ENCODE data around the gene BDKRB1.

The BDKRB1 gene

DNA sequence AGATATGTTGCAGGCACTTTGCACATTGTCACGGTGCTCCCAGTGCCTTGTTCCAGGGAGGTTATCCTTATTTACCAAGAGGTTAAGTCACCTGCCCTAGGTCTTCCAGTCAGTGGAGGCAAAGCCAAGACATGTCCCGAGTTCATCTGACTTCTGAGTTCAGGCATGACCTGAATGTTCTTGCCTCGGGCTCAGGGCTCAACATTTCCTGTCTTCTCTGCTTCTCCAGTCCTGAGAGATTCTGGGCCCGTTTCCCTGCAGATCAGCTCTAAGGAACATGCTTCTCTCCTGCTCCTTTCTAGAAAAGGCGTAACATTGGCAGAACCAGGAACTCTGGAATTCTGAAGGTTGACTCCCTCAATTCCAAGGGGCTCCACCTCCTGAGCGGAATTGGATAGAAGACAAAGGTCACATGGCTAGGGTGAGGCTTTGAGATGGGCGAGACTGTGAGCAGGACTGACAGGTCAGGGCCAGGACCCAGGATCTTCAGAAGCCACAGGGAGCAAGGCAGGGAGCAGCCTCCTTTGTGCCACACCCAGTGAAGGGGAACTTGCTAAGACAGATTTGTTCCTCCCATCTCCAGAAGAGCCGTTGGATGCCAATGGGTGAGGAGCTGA is 31.4 kb upstream of the BDKRB1 start:
- Mint-ChIP-seq H3K36me3 (ENCODE audit: insufficient read depth) (no peaks in the 10 kb centered on the region), H3K9me3 (peaks cover 0 to 2% of the 10 kb centered on the region in 2 donors), H3K27me3 (peaks cover 44 to 70% of the 10 kb centered on the region in 2 donors), H3K4me3 (no peak overlapping the region), H3K27ac (no peak overlapping the region), H3K4me1 (ENCODE audit: low read depth in 2 of 2) (no peaks in the 10 kb centered on the region)
- DNase-seq (no peak), ATAC-seq (replicated peaks) (no peak)

GRCh38 chr14:96225213-96225612 is 30.8 kb upstream of the BDKRB1 start:
- H3K36me3 Mint-ChIP-seq (ENCODE audit: insufficient read depth) = no peaks in the 10 kb centered on the region

DNA sequence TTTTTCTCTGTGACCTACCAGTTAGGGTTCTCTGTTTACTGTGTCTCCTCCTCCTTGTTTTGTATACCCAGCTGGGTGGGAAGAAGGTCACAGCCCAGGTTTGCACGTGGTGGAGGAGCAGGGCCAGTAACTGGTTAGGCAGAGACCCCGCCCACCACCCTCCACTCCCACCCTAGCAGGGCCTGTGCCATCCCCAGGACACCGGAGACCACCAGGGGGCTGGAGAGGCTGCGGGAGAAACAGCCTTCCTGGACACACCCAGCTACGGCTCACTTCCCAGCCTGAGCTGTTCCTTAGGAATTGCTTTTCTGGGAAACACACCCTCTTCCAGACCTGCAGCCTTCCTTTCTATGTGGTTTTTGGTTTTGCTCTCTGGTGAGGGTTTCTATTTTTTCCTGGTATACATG is 30.3 kb upstream of the BDKRB1 start:
- no peak for ATAC-seq (replicated peaks)
- peaks cover 0 to 2% of the 10 kb centered on the region in 2 donors for H3K9me3 Mint-ChIP-seq
- no peak for DNase-seq
- no peaks in the 10 kb centered on the region for H3K4me1 Mint-ChIP-seq (ENCODE audit: low read depth in 2 of 2)
- H3K36me3 Mint-ChIP-seq (ENCODE audit: insufficient read depth) = no peaks in the 10 kb centered on the region
- no peak overlapping the region for H3K27ac Mint-ChIP-seq
- H3K27me3 Mint-ChIP-seq = peaks cover 33 to 58% of the 10 kb centered on the region in 2 donors
- H3K4me3 Mint-ChIP-seq = no peak overlapping the region

More at GRCh38 chr14:96225213-96225612, 30.8 kb upstream of the BDKRB1 start:
- ATAC-seq (replicated peaks) = no peak
- Mint-ChIP-seq H3K9me3 (peaks cover 0 to 2% of the 10 kb centered on the region in 2 donors), H3K4me3 (no peak overlapping the region), H3K27me3 (peaks cover 38 to 63% of the 10 kb centered on the region in 2 donors), H3K4me1 (ENCODE audit: low read depth in 2 of 2) (no peaks in the 10 kb centered on the region), H3K27ac (no peak overlapping the region)
- no peak for DNase-seq

GRCh38 chr14:96227428-96227827 is 28.6 kb upstream of the BDKRB1 start:
- Mint-ChIP-seq H3K36me3 (ENCODE audit: insufficient read depth) (no peaks in the 10 kb centered on the region), H3K4me1 (ENCODE audit: low read depth in 2 of 2) (no peaks in the 10 kb centered on the region), H3K27ac (no peak overlapping the region), H3K4me3 (no peak overlapping the region), H3K27me3 (peaks cover 22 to 62% of the 10 kb centered on the region in 2 donors), H3K9me3 (peaks cover 0 to 2% of the 10 kb centered on the region in 2 donors)
- ATAC-seq (replicated peaks) (no peak), DNase-seq (no peak)

DNA sequence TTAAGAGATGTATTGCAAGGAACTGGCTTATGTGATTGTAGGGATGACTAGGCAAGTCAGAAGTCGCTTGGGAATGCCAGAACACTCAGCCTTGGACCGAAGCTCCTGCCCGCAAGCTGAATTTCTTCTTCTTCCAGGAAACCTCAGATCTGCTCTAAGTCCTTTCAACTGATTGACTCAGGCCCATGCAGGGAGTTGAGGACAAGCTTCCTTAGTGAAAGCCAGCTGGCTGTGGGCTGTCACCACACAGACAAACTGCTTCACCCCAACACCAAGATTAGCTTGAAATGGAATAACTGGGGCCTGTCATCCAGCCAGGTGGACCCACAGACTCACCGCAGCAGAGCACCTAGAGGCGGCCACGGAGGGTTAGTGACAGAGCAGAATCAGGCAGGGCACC is 26.7 kb upstream of the BDKRB1 start:
- ATAC-seq (replicated peaks) (no peak), DNase-seq (no peak)
- Mint-ChIP-seq H3K27me3 (peaks cover 33 to 55% of the 10 kb centered on the region in 2 donors), H3K9me3 (peaks cover 0 to 2% of the 10 kb centered on the region in 2 donors), H3K36me3 (ENCODE audit: insufficient read depth) (no peaks in the 10 kb centered on the region), H3K4me1 (ENCODE audit: low read depth in 2 of 2) (no peaks in the 10 kb centered on the region), H3K4me3 (no peak overlapping the region), H3K27ac (no peak overlapping the region)

- DNase-seq (no peak), ATAC-seq (replicated peaks) (no peak)
- peaks cover 0 to 2% of the 10 kb centered on the region in 2 donors for H3K9me3 Mint-ChIP-seq
- peaks cover 31 to 37% of the 10 kb centered on the region in 2 donors for H3K27me3 Mint-ChIP-seq
- H3K4me3 Mint-ChIP-seq = no peak overlapping the region
- no peaks in the 10 kb centered on the region for H3K36me3 Mint-ChIP-seq (ENCODE audit: insufficient read depth)
- H3K27ac Mint-ChIP-seq = no peak overlapping the region
- H3K4me1 Mint-ChIP-seq (ENCODE audit: low read depth in 2 of 2) = no peaks in the 10 kb centered on the region
Observed at GRCh38 chr14:96231056-96231455, 25.0 kb upstream of the BDKRB1 start.

GRCh38 chr14:96231526-96232130 is 24.4 kb upstream of the BDKRB1 start:
- H3K27me3 Mint-ChIP-seq = peaks cover 31 to 34% of the 10 kb centered on the region in 2 donors
- H3K27ac Mint-ChIP-seq = no peak overlapping the region
- H3K4me3 Mint-ChIP-seq = no peak overlapping the region
- no peaks in the 10 kb centered on the region for H3K4me1 Mint-ChIP-seq (ENCODE audit: low read depth in 2 of 2)
- H3K36me3 Mint-ChIP-seq (ENCODE audit: insufficient read depth) = no peaks in the 10 kb centered on the region
- DNase-seq = no peak
- ATAC-seq (replicated peaks) = no peak
- peaks cover 0 to 2% of the 10 kb centered on the region in 2 donors for H3K9me3 Mint-ChIP-seq

- Mint-ChIP-seq H3K27me3 (peaks cover 29 to 31% of the 10 kb centered on the region in 2 donors), H3K27ac (no peak overlapping the region), H3K4me1 (ENCODE audit: low read depth in 2 of 2) (no peaks in the 10 kb centered on the region), H3K9me3 (peaks cover 0 to 2% of the 10 kb centered on the region in 2 donors), H3K4me3 (no peak overlapping the region), H3K36me3 (ENCODE audit: insufficient read depth) (no peaks in the 10 kb centered on the region)
- ATAC-seq (replicated peaks) (no peak), DNase-seq (no peak)
Observed at GRCh38 chr14:96232506-96232905, 23.5 kb upstream of the BDKRB1 start.

DNA sequence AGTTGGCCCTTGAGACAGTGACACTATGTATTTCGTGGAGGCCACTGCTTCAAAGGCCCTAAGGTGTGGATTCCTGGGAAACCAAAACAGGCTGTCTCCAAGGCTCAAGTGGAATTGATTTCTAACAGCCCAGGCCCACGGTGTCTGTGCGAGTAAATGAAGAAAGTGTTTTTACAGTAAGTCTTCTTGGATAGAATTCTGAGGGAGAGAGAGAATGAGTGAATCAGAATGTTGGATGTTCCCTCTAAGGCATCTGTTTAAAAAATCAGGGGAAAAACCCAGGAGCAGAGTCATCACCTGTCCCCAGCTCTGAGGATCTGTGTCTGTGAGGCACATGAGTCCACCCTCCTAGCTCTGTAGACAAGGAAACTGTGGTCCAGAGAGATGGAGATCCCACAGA is 22.3 kb upstream of the BDKRB1 start:
- H3K9me3 Mint-ChIP-seq = no peaks in the 10 kb centered on the region
- DNase-seq (no peak), ATAC-seq (replicated peaks) (no peak)
- no peak overlapping the region for H3K27ac Mint-ChIP-seq
- H3K4me3 Mint-ChIP-seq = no peak overlapping the region
- H3K4me1 Mint-ChIP-seq (ENCODE audit: low read depth in 2 of 2) = no peaks in the 10 kb centered on the region
- no peaks in the 10 kb centered on the region for H3K36me3 Mint-ChIP-seq (ENCODE audit: insufficient read depth)
- peaks cover 19 to 24% of the 10 kb centered on the region in 2 donors for H3K27me3 Mint-ChIP-seq

DNA sequence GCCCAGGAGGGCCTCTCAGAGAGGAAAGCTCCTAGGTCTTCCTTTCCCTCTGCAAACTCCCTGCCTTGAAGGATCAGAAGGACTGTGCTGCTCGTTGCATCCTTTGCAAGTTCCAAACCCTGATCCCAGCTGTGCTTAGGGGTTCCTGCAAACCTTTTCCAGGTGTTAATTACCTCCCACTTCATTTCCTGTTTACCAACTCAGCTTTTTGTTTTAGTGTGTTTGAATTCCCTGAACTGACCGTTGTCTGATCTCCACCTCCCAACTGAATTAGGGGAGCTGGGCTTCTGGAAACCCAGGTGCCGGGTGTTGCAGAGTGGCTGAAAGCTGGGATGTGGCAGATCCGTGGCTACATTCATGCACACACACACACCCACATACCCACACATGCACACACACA is 20.6 kb upstream of the BDKRB1 start:
- no peak overlapping the region for H3K27ac Mint-ChIP-seq
- H3K4me3 Mint-ChIP-seq = no peak overlapping the region
- H3K36me3 Mint-ChIP-seq (ENCODE audit: insufficient read depth) = no peaks in the 10 kb centered on the region
- H3K4me1 Mint-ChIP-seq (ENCODE audit: low read depth in 2 of 2) = no peaks in the 10 kb centered on the region
- peaks cover 17 to 19% of the 10 kb centered on the region in 2 donors for H3K27me3 Mint-ChIP-seq
- ATAC-seq (replicated peaks) (no peak), DNase-seq (no peak)
- no peaks in the 10 kb centered on the region for H3K9me3 Mint-ChIP-seq

DNA sequence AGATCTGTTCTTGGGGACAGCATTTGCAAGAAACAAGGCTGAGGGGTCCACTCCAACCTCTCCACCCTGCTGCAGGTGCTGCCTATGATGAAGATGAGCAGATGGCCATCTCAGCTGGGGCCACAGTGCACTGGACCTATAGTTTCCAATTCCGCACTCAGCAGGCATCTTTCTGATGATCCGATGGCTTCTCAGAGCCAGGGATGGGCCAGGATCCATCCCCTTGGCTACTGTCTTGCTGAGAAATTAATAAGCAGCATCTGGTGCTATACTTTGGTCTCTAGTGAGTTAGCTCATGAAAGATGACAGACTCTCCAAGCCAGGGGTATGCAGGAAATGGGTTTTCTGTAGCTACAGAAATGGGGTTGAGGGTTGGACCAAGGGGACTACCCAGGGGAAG is 18.4 kb upstream of the BDKRB1 start:
- H3K27ac Mint-ChIP-seq = no peak overlapping the region
- no peaks in the 10 kb centered on the region for H3K9me3 Mint-ChIP-seq
- H3K36me3 Mint-ChIP-seq (ENCODE audit: insufficient read depth) = peaks cover 3% of the 10 kb centered on the region

DNA sequence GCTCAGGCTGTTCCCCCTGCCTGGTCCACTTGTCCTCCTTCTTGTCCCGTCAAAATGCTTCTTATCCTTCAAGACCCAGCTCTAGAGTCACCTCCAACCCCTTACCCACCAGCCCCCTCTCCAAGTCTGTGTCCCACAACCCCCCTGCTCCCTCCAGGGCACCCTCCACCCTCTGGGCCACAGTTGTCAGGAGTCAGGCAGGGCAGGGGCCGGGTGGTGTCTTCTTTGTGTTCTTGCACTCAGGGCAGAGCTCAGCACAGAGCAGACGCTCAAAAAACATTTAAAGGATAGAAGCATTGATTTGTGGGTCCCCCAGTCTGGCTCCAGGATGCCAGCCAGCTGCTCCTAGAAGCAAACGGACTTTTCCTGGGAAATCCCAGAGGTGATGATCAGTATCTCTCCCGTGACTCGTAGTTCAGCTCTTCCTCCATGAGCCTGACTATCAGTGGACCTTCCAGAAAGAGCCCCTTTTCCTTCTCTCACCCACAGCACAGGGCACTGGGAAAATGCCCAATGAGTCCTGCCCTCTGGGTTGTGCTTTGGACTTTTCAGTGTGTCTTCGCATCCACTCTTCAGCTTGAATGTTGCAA is 17.2 kb upstream of the BDKRB1 start:
- Mint-ChIP-seq H3K27me3 (peaks cover 11 to 17% of the 10 kb centered on the region in 2 donors), H3K36me3 (ENCODE audit: insufficient read depth) (peaks cover 3% of the 10 kb centered on the region), H3K9me3 (no peaks in the 10 kb centered on the region), H3K4me3 (no peak overlapping the region), H3K4me1 (ENCODE audit: low read depth in 2 of 2) (no peaks in the 10 kb centered on the region), H3K27ac (no peak overlapping the region)
- DNase-seq = no peak
- ATAC-seq (replicated peaks) = no peak

More for the DNA sequence above, 18.4 kb upstream of the BDKRB1 start:
- ATAC-seq (replicated peaks) = no peak
- no peaks in the 10 kb centered on the region for H3K4me1 Mint-ChIP-seq (ENCODE audit: low read depth in 2 of 2)
- peaks cover 17 to 18% of the 10 kb centered on the region in 2 donors for H3K27me3 Mint-ChIP-seq
- H3K4me3 Mint-ChIP-seq = no peak overlapping the region
- no peak for DNase-seq

DNA sequence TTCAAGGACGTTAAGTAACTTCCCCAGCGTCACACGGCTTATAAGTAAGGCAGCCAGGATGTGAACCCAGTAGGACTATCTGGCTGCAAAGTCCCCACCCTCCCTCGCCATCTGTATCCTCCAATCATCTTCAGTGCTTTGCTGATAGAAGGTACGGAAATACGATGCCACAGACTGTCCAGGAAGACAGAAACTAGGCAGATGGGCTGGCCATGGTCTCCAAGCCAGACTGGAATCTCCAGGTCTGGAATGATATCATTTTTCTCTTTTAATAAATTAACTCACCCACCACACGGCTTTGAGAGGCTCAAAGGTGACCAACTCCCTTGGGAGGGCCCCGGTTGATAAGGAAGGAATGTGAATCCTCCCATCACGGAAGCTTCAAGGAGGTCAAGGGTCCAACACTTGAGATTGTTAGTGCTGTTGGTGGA is 16.3 kb upstream of the BDKRB1 start:
- no peaks in the 10 kb centered on the region for H3K9me3 Mint-ChIP-seq
- no peak for DNase-seq
- no peak for ATAC-seq (replicated peaks)

GRCh38 chr14:96240641-96241040 is 15.4 kb upstream of the BDKRB1 start:
- peaks cover 9 to 25% of the 10 kb centered on the region in 2 donors for H3K27me3 Mint-ChIP-seq
- H3K36me3 Mint-ChIP-seq (ENCODE audit: insufficient read depth) = peaks cover 3% of the 10 kb centered on the region
- H3K27ac Mint-ChIP-seq = no peak overlapping the region
- no peaks in the 10 kb centered on the region for H3K4me1 Mint-ChIP-seq (ENCODE audit: low read depth in 2 of 2)
- H3K4me3 Mint-ChIP-seq = no peak overlapping the region
- ATAC-seq (replicated peaks) (no peak), DNase-seq (no peak)
- no peaks in the 10 kb centered on the region for H3K9me3 Mint-ChIP-seq

More for the DNA sequence above, 16.3 kb upstream of the BDKRB1 start:
- Mint-ChIP-seq H3K27me3 (peaks cover 2 to 17% of the 10 kb centered on the region in 2 donors), H3K4me3 (no peak overlapping the region), H3K36me3 (ENCODE audit: insufficient read depth) (peaks cover 3% of the 10 kb centered on the region), H3K4me1 (ENCODE audit: low read depth in 2 of 2) (no peaks in the 10 kb centered on the region), H3K27ac (no peak overlapping the region)

All from effector memory CD8-positive, alpha-beta T cell (primary cell).